Common myeloid progenitor, CD34-positive (primary cell): ENCODE data around the gene TMEM229B.

ENCODE experiments used
- CTCF ChIA-PET: fragments of 350-600 bp; sonication (Branson Sonifier 250); formaldehyde crosslinking; loops from one replicate; lab custom pipeline; 2021; ENCODE audit warnings: antibody characterized with exemption; lab: Charles Lee
- POLR2A ChIA-PET: fragments of 350-600 bp; sonication (Branson Sonifier 250); formaldehyde crosslinking; loops from one replicate; lab custom pipeline; 2021; ENCODE audit warnings: antibody characterized with exemption; lab: Charles Lee
- DNase-seq, 3 donors: peaks; one replicate each; pipeline versions ENCODE4 v3.0.0 to v3.0.0-alpha.2; 2013
- H3K27ac ChIP-seq, 2 experiments: 1 replicate in 1 of 2; 2 replicates in 1 of 2; pipeline ENCODE4 v1.7.0; 2013; ENCODE audit warnings: inconsistent platforms in 2 of 2, low read length in 2 of 2, mild to moderate bottlenecking in 2 of 2, low read depth in 1 of 2, moderate library complexity in 1 of 2; ENCODE audit not compliant: severe bottlenecking in 2 of 2, insufficient read depth in 1 of 2, poor library complexity in 1 of 2
- H3K27me3 ChIP-seq, 5 experiments: replicated peaks in 2 of 5; 1 replicate in 3 of 5; 2 replicates in 2 of 5; pipeline versions ENCODE4 v1.6.1 to v1.7.0; 2013; ENCODE audit warnings: low read length in 4 of 5, mild to moderate bottlenecking in 2 of 5, moderate library complexity in 2 of 5, inconsistent platforms in 1 of 5; ENCODE audit not compliant: insufficient read depth in 5 of 5, control insufficient read depth in 4 of 5
- H3K36me3 ChIP-seq, 4 experiments: 1 replicate in 2 of 4; 2 replicates in 2 of 4; pipeline versions ENCODE4 v1.6.1 to v1.7.0; 2013; ENCODE audit warnings: low read length in 3 of 4, control low read depth in 1 of 4, mild to moderate bottlenecking in 1 of 4; ENCODE audit not compliant: control insufficient read depth in 4 of 4, insufficient read depth in 4 of 4
- H3K4me1 ChIP-seq, 4 experiments: 1 replicate in 3 of 4; 2 replicates in 1 of 4; pipeline versions ENCODE4 v1.6.1 to v1.7.1; 2013; ENCODE audit warnings: low read length in 3 of 4, mild to moderate bottlenecking in 3 of 4, control low read depth in 1 of 4, inconsistent platforms in 1 of 4, moderate library complexity in 1 of 4; ENCODE audit not compliant: control insufficient read depth in 4 of 4, insufficient read depth in 4 of 4; ENCODE audit errors: control extremely low read depth in 1 of 4
- H3K4me3 ChIP-seq, 7 experiments: 1 replicate in 4 of 7; 2 replicates in 3 of 7; pipeline versions ENCODE4 v1.5.1 to v1.7.0; 2013; ENCODE audit warnings: mild to moderate bottlenecking in 7 of 7, low read length in 6 of 7, moderate library complexity in 6 of 7, inconsistent platforms in 2 of 7, low read depth in 2 of 7, control low read depth in 1 of 7; ENCODE audit not compliant: insufficient read depth in 4 of 7, control insufficient read depth in 1 of 7; ENCODE audit errors: extremely low read depth in 1 of 7
- H3K9me3 ChIP-seq, 5 experiments: 1 replicate in 4 of 5; 2 replicates in 1 of 5; pipeline versions ENCODE4 v1.6.1 to v1.7.1; 2013; ENCODE audit warnings: low read length in 4 of 5, mild to moderate bottlenecking in 2 of 5, inconsistent platforms in 1 of 5, low read depth in 1 of 5, moderate library complexity in 1 of 5; ENCODE audit not compliant: control insufficient read depth in 4 of 5, insufficient read depth in 2 of 5; ENCODE audit errors: control extremely low read depth in 1 of 5
- WGBS: methylation state at CpG from one replicate; pipeline ENCODE4 v1.1.5; 2013; ENCODE audit not compliant: insufficient coverage; 5-methylcytosine and 5-hydroxymethylcytosine counted together

TMEM229B gene

GRCh38 chr14:67441256-67441655, 47.3 kb downstream of the TMEM229B start:
- H3K36me3 ChIP-seq: no peaks in the 10 kb centered on the region
- H3K4me3 ChIP-seq: no peak overlapping the region
- no peak for DNase-seq
- H3K4me1 ChIP-seq: no peaks in the 10 kb centered on the region
- WGBS: 100% methylated on average over 1 of the region's 2 CpGs
- H3K27me3 ChIP-seq: peaks cover 0 to 10% (median 3%) of the 10 kb centered on the region in 5 experiments
- no peaks in the 10 kb centered on the region for H3K9me3 ChIP-seq
- POLR2A ChIA-PET: no interaction called here
- CTCF ChIA-PET: interaction anchor here (1.5 kb wide), 2 partner anchors 13 to 108 kb away, joined by 3 to 5 read pairs; no protein-coding TSS in a partner anchor
- no peak overlapping the region for H3K27ac ChIP-seq

GRCh38 chr14:67440513-67440912, 48.0 kb downstream of the TMEM229B start:
- Histone ChIP-seq H3K36me3 (no peaks in the 10 kb centered on the region), H3K27ac (no peak overlapping the region), H3K27me3 (peaks cover 0 to 16% (median 4%) of the 10 kb centered on the region in 5 experiments), H3K4me1 (no peaks in the 10 kb centered on the region), H3K4me3 (no peak overlapping the region), H3K9me3 (no peaks in the 10 kb centered on the region)
- no peak for DNase-seq
- POLR2A ChIA-PET: no interaction called here
- CTCF ChIA-PET: interaction anchor here (1.5 to 1.7 kb wide), 3 partner anchors 13 to 144 kb away, joined by 3 to 5 read pairs (median 4); no protein-coding TSS in a partner anchor
- 95% methylated on average over 4 of the region's 4 CpGs for WGBS

GRCh38 chr14:67438969-67439368, 49.6 kb downstream of the TMEM229B start:
- Histone ChIP-seq H3K36me3 (no peaks in the 10 kb centered on the region), H3K4me3 (no peak overlapping the region), H3K4me1 (no peaks in the 10 kb centered on the region), H3K27me3 (peaks cover 0 to 15% (median 0%) of the 10 kb centered on the region in 5 experiments), H3K27ac (no peak overlapping the region), H3K9me3 (no peaks in the 10 kb centered on the region)
- ChIA-PET POLR2A (no interaction called here), CTCF (interaction anchor here (0.8 to 1.7 kb wide), 6 partner anchors 9 to 265 kb away, joined by 3 to 11 read pairs (median 4); no protein-coding TSS in a partner anchor)
- no peak for DNase-seq
- WGBS: 83% methylated on average over 1 of the region's 1 CpG

- POLR2A ChIA-PET: no interaction called here
- CTCF ChIA-PET: interaction anchor here (1.4 to 2.5 kb wide), 3 partner anchors 9 to 136 kb away, joined by 3 to 11 read pairs (median 6); no protein-coding TSS in a partner anchor
- no peak for DNase-seq
- Histone ChIP-seq H3K4me3 (no peak overlapping the region), H3K4me1 (no peaks in the 10 kb centered on the region), H3K36me3 (no peaks in the 10 kb centered on the region), H3K27ac (no peak overlapping the region), H3K9me3 (no peaks in the 10 kb centered on the region), H3K27me3 (peaks cover 0 to 15% (median 0%) of the 10 kb centered on the region in 5 experiments)
- WGBS: 96% methylated on average over 5 of the region's 10 CpGs
Observed at GRCh38 chr14:67436006-67436866, 52.3 kb downstream of the TMEM229B start.

- no peak overlapping the region for H3K27ac ChIP-seq
- no peaks in the 10 kb centered on the region for H3K36me3 ChIP-seq
- H3K27me3 ChIP-seq: peaks cover 0 to 18% (median 0%) of the 10 kb centered on the region in 5 experiments
- CTCF ChIA-PET: interaction anchor here (1.0 to 2.5 kb wide), 4 partner anchors 9 to 142 kb away, joined by 3 to 11 read pairs (median 5); no protein-coding TSS in a partner anchor
- H3K4me1 ChIP-seq: no peaks in the 10 kb centered on the region
- POLR2A ChIA-PET: no interaction called here
- WGBS: 83% methylated on average over 3 of the region's 5 CpGs
- H3K9me3 ChIP-seq: no peaks in the 10 kb centered on the region
- DNase-seq: no peak
- H3K4me3 ChIP-seq: no peak overlapping the region
Observed at GRCh38 chr14:67435603-67436002, 52.9 kb downstream of the TMEM229B start.

- Histone ChIP-seq H3K27ac (no peak overlapping the region), H3K4me3 (no peak overlapping the region), H3K4me1 (peaks cover 0 to 4% (median 1%) of the 10 kb centered on the region in 4 experiments), H3K9me3 (no peaks in the 10 kb centered on the region), H3K36me3 (no peaks in the 10 kb centered on the region), H3K27me3 (peaks cover 0 to 22% (median 0%) of the 10 kb centered on the region in 5 experiments)
- 78% methylated on average over 7 of the region's 7 CpGs for WGBS
- no peak for DNase-seq
- ChIA-PET POLR2A (no interaction called here), CTCF (interaction anchor here (1.1 to 11.4 kb wide), 8 partner anchors 14 to 349 kb away, joined by 3 to 238 read pairs (median 5); no protein-coding TSS in a partner anchor)
Observed at GRCh38 chr14:67432050-67432564, 56.4 kb downstream of the TMEM229B start.
